Activated T-cell treated with anti-CD3 and anti-CD28 coated beads, Interleukin-2, amount 50 U/mL, for 24 hours (primary cell): ENCODE measurements around the gene BUD31.

Experiments used
- DNase-seq: peaks from one replicate; pipeline ENCODE4 v3.0.0-alpha.2; 2020
- H3K27ac Mint-ChIP-seq: 2 replicates; pipeline ENCODE4 v1.8.0; 2020; ENCODE audit warnings: mild to moderate bottlenecking, mixed read lengths
- H3K27me3 Mint-ChIP-seq: 2 replicates; pipeline ENCODE4 v1.8.0; 2020; ENCODE audit warnings: mixed read lengths
- H3K36me3 Mint-ChIP-seq: 2 replicates; pipeline ENCODE4 v1.8.0; 2020; ENCODE audit warnings: low read depth, mixed read lengths
- H3K4me1 Mint-ChIP-seq: 2 replicates; pipeline ENCODE4 v1.8.0; 2020; ENCODE audit warnings: low read depth, mixed read lengths
- H3K4me3 Mint-ChIP-seq: 2 replicates; pipeline ENCODE4 v1.8.0; 2020; ENCODE audit warnings: mild to moderate bottlenecking, moderate library complexity, mixed read lengths
- H3K9me3 Mint-ChIP-seq: 2 replicates; pipeline ENCODE4 v1.8.0; 2020; ENCODE audit warnings: mixed read lengths

Gene BUD31

DNA sequence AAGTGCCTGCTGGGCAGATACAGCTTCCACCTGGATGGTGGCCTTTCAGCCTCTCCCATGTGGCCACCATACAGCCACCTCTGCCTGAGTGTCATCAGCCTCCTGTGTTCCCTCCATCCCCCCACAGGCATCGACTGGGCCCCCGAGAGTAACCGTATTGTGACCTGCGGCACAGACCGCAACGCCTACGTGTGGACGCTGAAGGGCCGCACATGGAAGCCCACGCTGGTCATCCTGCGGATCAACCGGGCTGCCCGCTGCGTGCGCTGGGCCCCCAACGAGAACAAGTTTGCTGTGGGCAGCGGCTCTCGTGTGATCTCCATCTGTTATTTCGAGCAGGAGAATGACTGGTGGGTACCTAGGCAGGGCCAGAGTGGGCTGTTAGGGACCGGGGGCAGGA, 20.9 kb upstream of the BUD31 start:
- Mint-ChIP-seq H3K4me1 (peaks cover 35% of the 10 kb centered on the region), H3K36me3 (peaks cover 96% of the 10 kb centered on the region), H3K27me3 (no peaks in the 10 kb centered on the region), H3K9me3 (no peaks in the 10 kb centered on the region), H3K4me3 (no peak overlapping the region), H3K27ac (peak overlapping the region; percentile 75)
- DNase-seq, result no peak

DNA sequence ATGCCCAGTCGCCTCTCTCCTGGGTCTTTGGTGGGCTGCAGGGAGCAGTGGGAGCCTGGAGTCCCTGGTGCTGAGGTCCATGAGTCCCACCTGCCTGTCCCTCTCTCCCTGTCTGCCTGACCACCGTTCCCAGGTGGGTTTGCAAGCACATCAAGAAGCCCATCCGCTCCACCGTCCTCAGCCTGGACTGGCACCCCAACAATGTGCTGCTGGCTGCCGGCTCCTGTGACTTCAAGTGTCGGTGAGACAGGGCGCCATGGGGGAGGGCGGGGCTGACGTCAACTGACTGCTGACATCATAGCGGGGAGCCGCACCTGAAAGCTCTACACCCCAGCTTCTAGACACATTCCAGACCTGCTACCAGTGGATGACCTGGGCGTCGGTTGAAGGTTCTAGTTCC, 19.0 kb upstream of the BUD31 start:
- no peak for DNase-seq
- H3K27me3 Mint-ChIP-seq, result no peaks in the 10 kb centered on the region
- H3K9me3 Mint-ChIP-seq, result no peaks in the 10 kb centered on the region
- H3K27ac Mint-ChIP-seq, result peak overlapping the region; percentile 44
- peaks cover 97% of the 10 kb centered on the region for H3K36me3 Mint-ChIP-seq
- H3K4me1 Mint-ChIP-seq, result peaks cover 33% of the 10 kb centered on the region
- no peak overlapping the region for H3K4me3 Mint-ChIP-seq

DNA sequence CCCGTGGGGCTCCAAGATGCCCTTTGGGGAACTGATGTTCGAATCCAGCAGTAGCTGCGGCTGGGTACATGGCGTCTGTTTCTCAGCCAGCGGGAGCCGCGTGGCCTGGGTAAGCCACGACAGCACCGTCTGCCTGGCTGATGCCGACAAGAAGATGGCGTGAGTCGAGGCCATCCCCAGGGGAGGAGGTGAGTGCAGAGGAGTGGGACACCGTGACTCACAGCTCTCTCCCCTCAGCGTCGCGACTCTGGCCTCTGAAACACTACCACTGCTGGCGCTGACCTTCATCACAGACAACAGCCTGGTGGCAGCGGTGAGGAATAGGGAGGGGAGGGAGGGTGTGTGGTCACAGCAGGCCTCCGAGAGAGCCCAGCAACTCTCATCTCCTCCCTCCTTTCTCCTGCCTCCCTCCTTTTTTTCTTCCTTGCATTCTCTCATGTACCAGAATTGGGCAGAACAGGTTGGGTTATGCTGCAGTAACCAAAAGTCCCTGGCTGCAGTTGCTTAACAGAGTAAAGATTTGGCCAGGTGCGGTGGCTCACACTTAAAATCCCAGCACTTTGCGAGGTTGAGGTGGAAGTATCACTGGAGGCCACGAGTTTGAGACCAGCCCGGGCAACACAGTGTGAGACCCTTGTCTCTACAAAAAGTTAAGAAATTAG, 17.7 kb upstream of the BUD31 start:
- DNase-seq, result no peak
- H3K27ac Mint-ChIP-seq, result peak overlapping the region; percentile 92
- peaks cover 99% of the 10 kb centered on the region for H3K36me3 Mint-ChIP-seq
- no peaks in the 10 kb centered on the region for H3K9me3 Mint-ChIP-seq
- H3K4me3 Mint-ChIP-seq, result no peak overlapping the region
- H3K27me3 Mint-ChIP-seq, result no peaks in the 10 kb centered on the region
- peaks cover 32% of the 10 kb centered on the region for H3K4me1 Mint-ChIP-seq

DNA sequence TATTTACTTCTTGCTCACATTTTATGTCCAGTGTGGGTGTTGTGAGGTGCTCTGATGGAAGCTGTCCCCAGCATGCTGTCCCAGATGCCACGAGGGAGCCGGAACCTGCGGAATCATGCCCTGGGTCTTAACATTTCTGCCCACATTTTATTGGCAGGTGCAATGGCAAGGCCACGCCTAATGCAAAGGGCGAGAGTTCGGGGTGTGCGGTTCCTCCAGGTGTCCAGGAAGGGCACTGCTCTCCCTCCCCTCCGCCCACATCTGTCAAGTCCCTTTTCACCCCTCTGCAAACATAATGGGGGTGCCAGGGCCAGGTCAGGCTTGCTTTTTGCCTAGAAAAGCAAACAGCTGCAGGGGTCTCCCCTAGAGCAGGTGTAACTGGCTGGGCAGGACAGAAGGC, 16.7 kb upstream of the BUD31 start:
- DNase-seq, result no peak
- peak overlapping the region; percentile 29 for H3K4me3 Mint-ChIP-seq
- no peaks in the 10 kb centered on the region for H3K27me3 Mint-ChIP-seq
- peaks cover 35% of the 10 kb centered on the region for H3K4me1 Mint-ChIP-seq
- H3K27ac Mint-ChIP-seq, result peak overlapping the region; percentile 92
- H3K36me3 Mint-ChIP-seq, result peaks cover 99% of the 10 kb centered on the region
- H3K9me3 Mint-ChIP-seq, result no peaks in the 10 kb centered on the region

DNA sequence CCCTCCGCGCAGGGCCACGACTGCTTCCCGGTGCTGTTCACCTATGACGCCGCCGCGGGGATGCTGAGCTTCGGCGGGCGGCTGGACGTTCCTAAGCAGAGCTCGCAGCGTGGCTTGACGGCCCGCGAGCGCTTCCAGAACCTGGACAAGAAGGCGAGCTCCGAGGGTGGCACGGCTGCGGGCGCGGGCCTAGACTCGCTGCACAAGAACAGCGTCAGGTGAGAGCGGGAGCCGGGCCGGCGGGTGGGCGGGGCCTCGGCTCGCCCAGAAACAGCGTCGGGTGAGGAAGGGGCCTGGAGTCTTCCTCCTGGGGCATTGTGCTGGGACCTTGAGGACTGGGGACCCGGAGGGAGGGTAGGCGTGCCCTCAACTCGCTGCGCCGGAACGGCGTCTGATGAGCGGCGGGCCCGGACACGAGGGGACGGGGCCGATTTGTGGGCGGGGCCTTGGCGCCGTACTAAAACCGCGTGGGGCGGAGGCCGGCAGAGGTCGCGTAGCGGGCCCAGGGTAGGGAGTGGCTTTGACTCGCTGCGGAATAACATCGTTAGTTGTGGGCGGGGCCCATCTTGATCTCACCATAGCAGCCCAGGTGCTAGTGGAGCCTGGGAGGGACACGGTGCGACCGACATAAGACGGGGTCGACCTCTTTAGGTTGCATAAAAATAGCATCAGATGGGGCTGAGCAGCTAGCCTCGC, 16.0 kb upstream of the BUD31 start:
- Mint-ChIP-seq H3K27me3 (no peaks in the 10 kb centered on the region), H3K4me3 (peak overlapping the region; percentile 65), H3K4me1 (peaks cover 36% of the 10 kb centered on the region), H3K9me3 (no peaks in the 10 kb centered on the region), H3K27ac (peak overlapping the region; percentile 92), H3K36me3 (peaks cover 99% of the 10 kb centered on the region)
- peak; percentile 86 for DNase-seq

DNA sequence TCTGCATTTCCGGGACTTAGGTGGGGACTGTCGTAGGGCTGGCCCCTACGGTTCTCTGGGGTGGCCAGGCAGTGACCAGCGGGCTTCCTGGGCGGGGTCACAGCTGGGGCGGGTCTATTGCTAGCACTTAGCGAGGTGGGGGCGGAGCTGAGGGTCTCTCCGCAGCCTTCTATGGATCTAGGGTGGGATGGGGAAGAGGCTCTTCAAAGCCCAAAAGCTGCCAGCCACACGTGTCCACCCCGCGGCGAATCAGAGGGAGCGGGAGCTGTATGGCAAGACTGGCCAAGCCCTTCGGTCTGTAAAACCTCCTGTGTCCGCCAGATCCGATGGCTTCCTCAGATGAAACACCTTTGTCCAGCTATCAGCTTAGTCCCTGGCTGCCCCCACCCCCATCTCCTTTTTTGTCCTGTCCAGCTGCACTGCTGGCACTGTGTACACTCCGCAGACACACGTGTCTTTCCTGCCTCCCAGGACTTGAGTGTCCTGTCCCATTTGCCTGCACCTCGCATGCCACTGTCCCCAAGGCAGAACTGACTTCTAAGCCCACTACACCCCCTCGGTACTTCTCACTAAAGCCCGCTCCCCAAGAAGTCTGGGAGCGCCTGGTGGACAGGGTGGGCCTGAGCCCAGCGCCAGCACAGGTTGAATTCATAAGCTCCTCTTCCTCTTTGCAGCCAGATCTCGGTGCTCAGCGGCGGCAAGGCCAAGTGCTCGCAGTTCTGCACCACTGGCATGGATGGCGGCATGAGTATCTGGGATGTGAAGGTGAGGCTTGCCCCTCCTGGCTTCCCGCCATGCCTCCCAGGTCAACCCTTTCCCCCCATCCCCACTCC, 15.2 kb upstream of the BUD31 start:
- Mint-ChIP-seq H3K4me1 (peaks cover 39% of the 10 kb centered on the region), H3K9me3 (no peaks in the 10 kb centered on the region), H3K4me3 (peak overlapping the region; percentile 65), H3K36me3 (peaks cover 99% of the 10 kb centered on the region), H3K27ac (peak overlapping the region; percentile 92), H3K27me3 (no peaks in the 10 kb centered on the region)
- no peak for DNase-seq

DNA sequence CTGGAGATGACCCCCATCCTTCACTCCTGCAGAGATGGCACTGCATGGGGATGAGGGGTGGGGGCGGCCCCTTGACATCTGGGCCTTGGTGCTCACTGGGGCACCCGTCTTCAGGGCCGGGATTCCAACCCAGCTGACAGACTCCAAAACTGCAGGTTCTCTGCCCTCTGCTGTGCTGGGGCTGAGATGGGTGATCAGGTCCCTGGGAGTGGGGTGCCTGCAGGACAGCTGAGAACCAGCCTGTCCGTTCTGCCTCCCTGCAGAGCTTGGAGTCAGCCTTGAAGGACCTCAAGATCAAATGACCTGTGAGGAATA, 14.6 kb upstream of the BUD31 start:
- Mint-ChIP-seq H3K27ac (peak overlapping the region; percentile 92), H3K27me3 (no peaks in the 10 kb centered on the region), H3K4me1 (peaks cover 39% of the 10 kb centered on the region), H3K9me3 (no peaks in the 10 kb centered on the region), H3K4me3 (no peak overlapping the region), H3K36me3 (peaks cover 99% of the 10 kb centered on the region)
- DNase-seq, result no peak

DNA sequence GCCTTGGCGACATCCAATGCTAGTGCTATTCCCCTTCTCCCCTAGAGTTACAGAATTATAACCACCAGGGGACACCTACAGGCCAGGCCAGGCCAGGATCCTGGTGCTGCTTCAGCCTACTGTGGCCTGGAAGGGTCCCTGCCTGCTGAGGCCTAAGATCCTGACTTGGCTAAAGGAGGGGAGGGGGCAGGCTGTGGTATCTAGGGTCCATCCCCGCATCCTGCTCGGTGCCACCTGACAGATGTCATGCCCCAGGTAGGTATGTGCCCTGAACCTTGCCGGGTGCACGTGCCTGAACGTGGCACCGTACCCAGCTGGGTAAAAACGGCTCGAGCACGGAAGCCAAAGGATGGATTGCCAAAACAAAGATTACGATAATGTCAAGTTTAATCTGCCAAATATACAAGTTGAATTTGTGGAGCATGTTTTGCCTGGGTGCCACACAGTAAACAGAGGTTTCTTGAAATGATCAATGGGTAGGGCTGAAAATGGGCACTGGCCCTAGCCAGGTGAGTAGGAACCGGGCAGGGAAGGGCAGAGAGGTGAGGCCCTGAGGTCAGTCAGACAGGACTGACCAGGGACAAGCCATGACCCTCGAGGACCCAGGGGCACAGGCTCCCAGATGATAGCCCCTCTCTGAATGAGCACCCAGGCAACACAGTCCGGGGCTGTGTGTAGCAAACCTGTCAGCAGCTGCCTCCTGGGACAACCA, 13.0 kb upstream of the BUD31 start:
- peaks cover 39% of the 10 kb centered on the region for H3K4me1 Mint-ChIP-seq
- H3K36me3 Mint-ChIP-seq, result peaks cover 99% of the 10 kb centered on the region
- H3K27me3 Mint-ChIP-seq, result no peaks in the 10 kb centered on the region
- DNase-seq, result no peak
- H3K4me3 Mint-ChIP-seq, result no peak overlapping the region
- H3K9me3 Mint-ChIP-seq, result no peaks in the 10 kb centered on the region
- peak overlapping the region; percentile 92 for H3K27ac Mint-ChIP-seq

DNA sequence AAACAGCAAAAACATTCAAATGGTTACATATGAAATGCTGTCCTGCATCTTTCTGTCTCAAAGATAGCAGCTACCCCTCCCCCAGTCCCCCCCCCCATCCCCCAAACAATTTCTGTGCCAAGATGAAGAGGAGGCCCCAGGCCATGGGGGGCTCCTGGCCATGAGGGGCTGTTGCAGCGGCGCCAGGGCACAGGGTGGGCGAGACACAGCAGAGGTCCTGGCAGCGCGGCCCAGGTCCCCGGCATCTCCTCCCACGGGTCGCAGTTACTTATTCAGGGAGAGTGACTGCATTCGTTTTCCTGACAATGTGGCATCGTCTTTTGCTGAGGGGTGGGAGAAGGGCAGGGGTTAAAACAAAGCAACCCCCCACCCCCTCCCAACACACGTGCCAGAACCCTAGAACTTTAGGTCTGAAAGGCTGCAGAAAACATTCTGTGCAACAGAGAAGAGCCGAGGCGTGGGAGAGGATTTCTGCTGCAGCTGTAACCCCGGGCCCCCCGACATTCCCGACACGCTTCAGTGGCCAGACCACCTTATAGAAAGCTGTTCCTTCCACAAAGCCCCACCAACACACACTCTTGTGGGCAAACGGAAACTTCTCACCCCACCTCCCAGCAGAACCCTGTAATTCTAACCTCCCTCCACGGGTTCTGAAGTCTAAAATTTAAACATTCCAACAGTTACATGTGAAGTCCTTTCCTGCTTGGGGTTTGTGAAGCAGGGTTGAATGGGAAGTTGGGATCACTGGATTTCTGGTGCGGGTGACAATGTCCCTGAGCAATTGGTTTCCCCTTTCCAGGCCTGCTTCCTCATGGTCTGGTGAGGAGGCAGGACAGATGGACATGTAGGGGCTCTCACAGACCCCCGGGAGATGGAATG, 12.1 kb upstream of the BUD31 start:
- DNase-seq, result no peak
- Mint-ChIP-seq H3K4me1 (peaks cover 33% of the 10 kb centered on the region), H3K4me3 (no peak overlapping the region), H3K9me3 (no peaks in the 10 kb centered on the region), H3K27me3 (no peaks in the 10 kb centered on the region), H3K27ac (peak overlapping the region; percentile 92), H3K36me3 (peaks cover 99% of the 10 kb centered on the region)

DNA sequence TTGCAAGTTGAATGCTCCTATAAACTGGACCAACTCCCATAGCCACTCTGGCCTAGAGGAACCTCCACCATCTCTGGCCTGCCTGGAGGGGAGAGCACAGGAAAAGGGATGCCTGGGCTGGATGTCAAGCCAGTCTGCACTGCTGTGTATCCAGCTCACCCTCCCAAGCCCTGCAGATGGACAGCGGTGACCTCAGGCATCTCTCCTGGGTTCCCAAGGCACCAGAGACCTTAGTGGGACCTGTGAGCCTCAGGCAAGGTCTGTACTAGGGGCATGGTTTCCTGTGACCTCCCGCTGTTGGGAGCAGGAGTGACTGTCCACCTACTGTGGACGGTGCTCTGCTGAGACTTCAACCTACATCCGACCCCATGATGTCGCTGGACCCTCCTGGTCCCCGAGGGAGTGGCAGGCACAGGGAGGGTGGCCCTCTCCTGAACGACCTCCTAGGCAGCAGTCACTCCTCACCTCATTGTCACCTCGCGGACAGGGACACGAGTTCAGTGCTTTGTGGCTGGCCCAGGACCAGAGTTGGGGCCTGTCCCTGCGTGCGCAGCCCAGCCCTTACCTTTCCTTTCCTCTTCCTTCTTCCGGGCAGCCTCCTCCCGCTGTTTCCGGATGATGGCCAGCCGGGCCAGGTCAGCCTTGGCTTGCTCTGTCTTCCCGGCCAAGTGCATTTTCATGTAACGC, 11.3 kb upstream of the BUD31 start:
- Mint-ChIP-seq H3K4me3 (no peak overlapping the region), H3K9me3 (no peaks in the 10 kb centered on the region), H3K4me1 (peaks cover 28% of the 10 kb centered on the region), H3K36me3 (peaks cover 99% of the 10 kb centered on the region), H3K27me3 (no peaks in the 10 kb centered on the region), H3K27ac (peak overlapping the region; percentile 92)
- no peak for DNase-seq

DNA sequence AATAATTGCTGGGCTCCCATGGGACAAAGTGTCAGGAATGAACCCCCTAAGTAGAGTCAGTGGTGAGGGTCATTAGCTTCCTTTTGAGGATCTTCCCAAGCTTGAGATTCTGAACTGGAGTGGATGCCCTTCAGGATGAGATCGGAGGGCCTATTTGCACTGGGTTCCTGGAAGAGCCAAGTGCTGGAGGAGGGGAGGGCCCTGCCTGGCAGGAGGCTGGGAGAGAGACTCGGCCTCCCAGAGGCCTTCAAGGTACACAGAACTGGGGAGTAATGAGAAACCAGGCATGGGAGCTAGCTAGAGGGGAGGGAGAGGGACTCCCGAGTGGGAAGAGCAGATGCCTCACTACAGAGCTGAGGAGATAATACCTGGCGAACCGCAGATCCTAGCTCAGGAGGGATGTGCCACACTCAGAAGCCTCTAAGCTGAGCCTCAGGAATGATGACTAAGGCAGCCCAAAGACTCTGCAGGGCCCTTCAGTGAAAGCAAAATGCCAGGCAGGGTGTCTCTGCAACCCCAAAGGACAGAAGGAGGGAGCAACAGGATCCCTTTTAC, 9.8 kb upstream of the BUD31 start:
- Mint-ChIP-seq H3K27me3 (no peaks in the 10 kb centered on the region), H3K4me1 (peaks cover 20% of the 10 kb centered on the region), H3K27ac (peak overlapping the region; percentile 92), H3K4me3 (no peak overlapping the region), H3K36me3 (peaks cover 98% of the 10 kb centered on the region), H3K9me3 (no peaks in the 10 kb centered on the region)
- no peak for DNase-seq

DNA sequence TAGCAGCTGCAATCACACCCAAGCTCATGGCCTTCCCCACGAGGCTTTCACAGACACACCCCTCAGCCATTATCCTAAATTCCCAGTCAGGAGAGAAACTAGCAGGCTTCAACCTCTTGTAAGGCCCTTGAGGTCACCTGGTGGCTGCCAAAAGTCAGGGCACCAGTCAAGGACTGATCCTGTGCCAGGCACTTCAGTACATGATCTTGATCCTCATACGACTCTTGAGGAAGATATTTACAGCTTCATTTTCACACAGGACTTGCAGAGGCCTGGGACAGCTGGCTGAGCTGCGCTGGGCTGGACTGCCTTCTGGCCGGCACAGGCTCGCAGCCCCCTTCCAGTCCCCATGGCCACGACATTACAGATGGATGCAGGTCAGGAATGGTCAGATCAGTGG, 9.2 kb upstream of the BUD31 start:
- H3K4me1 Mint-ChIP-seq, result peaks cover 20% of the 10 kb centered on the region
- peaks cover 98% of the 10 kb centered on the region for H3K36me3 Mint-ChIP-seq
- H3K27ac Mint-ChIP-seq, result peak overlapping the region; percentile 92
- H3K9me3 Mint-ChIP-seq, result no peaks in the 10 kb centered on the region
- no peak overlapping the region for H3K4me3 Mint-ChIP-seq
- no peak for DNase-seq
- no peaks in the 10 kb centered on the region for H3K27me3 Mint-ChIP-seq

DNA sequence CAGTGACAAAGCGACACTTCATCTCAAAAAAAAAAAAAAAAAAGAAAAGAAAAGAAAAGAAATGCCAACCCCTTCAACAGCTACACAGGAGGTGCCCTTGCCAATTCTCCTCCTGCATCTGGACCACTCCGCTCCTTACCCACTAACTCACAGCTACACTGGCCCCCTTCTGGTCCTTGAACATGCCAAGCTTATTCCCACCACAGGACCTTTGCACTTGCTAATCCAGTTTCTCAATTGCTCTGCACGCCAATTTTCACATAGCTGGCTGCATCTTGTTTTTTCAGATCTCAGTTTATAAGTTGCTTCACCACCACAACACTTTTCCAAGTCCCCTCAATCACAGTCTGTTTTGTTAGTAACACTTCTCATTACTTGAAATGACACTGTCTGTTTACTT, 5.9 kb upstream of the BUD31 start:
- H3K4me3 Mint-ChIP-seq, result no peak overlapping the region
- peak overlapping the region; percentile 1 for H3K27ac Mint-ChIP-seq
- DNase-seq, result no peak
- H3K36me3 Mint-ChIP-seq, result peaks cover 95% of the 10 kb centered on the region
- no peaks in the 10 kb centered on the region for H3K9me3 Mint-ChIP-seq
- H3K27me3 Mint-ChIP-seq, result no peaks in the 10 kb centered on the region
- H3K4me1 Mint-ChIP-seq, result peaks cover 40% of the 10 kb centered on the region
